HK-2 (cell line): ENCODE measurements around the gene LITAFD.
"Not testable (repeated sequence)": the region's sequence is repeated elsewhere in the genome, so short reads cannot be mapped to it uniquely, and the experiment has no call there.

Experiments
- DNase-seq: peaks from one replicate; pipeline ENCODE4 v3.0.0-alpha.2; 2018; ENCODE audit not compliant: unreplicated experiment

LITAFD gene

GRCh38 chr16:8882041-8882617 is at the start of gene LITAFD:
TSS of gene LITAFD (plus strand) at chr16:8882351. CDS start at chr16:8884356, 2,005 bp downstream.
- no peak for DNase-seq

- DNase-seq = no peak
Observed at GRCh38 chr16:8832717-8833105, 49.4 kb upstream of the LITAFD start.

GRCh38 chr16:8836797-8837196 is 45.4 kb upstream of the LITAFD start:
- not testable (repeated sequence) for DNase-seq

GRCh38 chr16:8837594-8837993 is 44.6 kb upstream of the LITAFD start:
- DNase-seq = not testable (repeated sequence)

GRCh38 chr16:8842016-8842415 is 40.1 kb upstream of the LITAFD start:
- not testable (repeated sequence) for DNase-seq

GRCh38 chr16:8843296-8843695 is 38.9 kb upstream of the LITAFD start:
- DNase-seq = not testable (repeated sequence)

- no peak for DNase-seq
Observed at GRCh38 chr16:8845699-8846298, 36.4 kb upstream of the LITAFD start.

GRCh38 chr16:8846401-8846932 is 35.7 kb upstream of the LITAFD start:
- no peak for DNase-seq

GRCh38 chr16:8847145-8847544 is 35.0 kb upstream of the LITAFD start:
- no peak for DNase-seq

- DNase-seq = no peak
Observed at GRCh38 chr16:8847623-8848022, 34.5 kb upstream of the LITAFD start.

GRCh38 chr16:8848231-8848938 is 33.8 kb upstream of the LITAFD start:
- no peak for DNase-seq

- peak; percentile 58 for DNase-seq
Observed at GRCh38 chr16:8848939-8849391, 33.2 kb upstream of the LITAFD start.

- no peak for DNase-seq
Observed at GRCh38 chr16:8849411-8850011, 32.6 kb upstream of the LITAFD start.

- DNase-seq = peak; percentile 67
Observed at GRCh38 chr16:8850279-8850885, 31.8 kb upstream of the LITAFD start.

- no peak for DNase-seq
Observed at GRCh38 chr16:8851761-8852403, 30.3 kb upstream of the LITAFD start.

GRCh38 chr16:8852534-8852933 is 29.6 kb upstream of the LITAFD start:
- no peak for DNase-seq

- DNase-seq = no peak
Observed at GRCh38 chr16:8853150-8853549, 29.0 kb upstream of the LITAFD start.

- DNase-seq = no peak
Observed at GRCh38 chr16:8853611-8854010, 28.5 kb upstream of the LITAFD start.

- DNase-seq = no peak
Observed at GRCh38 chr16:8854298-8854948, 27.7 kb upstream of the LITAFD start.

GRCh38 chr16:8855051-8855786 is 26.9 kb upstream of the LITAFD start:
- DNase-seq = no peak
